GM18508 (cell line): Measurements from ENCODE around the gene PTPN9.
"Not testable (repeated sequence)": the region's sequence is repeated elsewhere in the genome, so short reads cannot be mapped to it uniquely, and the experiment has no call there.

ENCODE experiments used
- ATAC-seq: cut with Tn5 transposase; IDR thresholded peaks from one replicate; pipeline ENCODE4 v1.9.1; 2021; ENCODE audit warnings: moderate number of reproducible peaks; ENCODE audit not compliant: insufficient read depth, unreplicated experiment

Gene PTPN9

GRCh38 chr15:75533945-75534344 lies 45.2 kb downstream of the PTPN9 start:
- no peak for ATAC-seq

- ATAC-seq = no peak
Observed at GRCh38 chr15:75532413-75533250, 46.5 kb downstream of the PTPN9 start.

GRCh38 chr15:75531041-75531450 lies 48.1 kb downstream of the PTPN9 start:
- ATAC-seq = no peak

DNA sequence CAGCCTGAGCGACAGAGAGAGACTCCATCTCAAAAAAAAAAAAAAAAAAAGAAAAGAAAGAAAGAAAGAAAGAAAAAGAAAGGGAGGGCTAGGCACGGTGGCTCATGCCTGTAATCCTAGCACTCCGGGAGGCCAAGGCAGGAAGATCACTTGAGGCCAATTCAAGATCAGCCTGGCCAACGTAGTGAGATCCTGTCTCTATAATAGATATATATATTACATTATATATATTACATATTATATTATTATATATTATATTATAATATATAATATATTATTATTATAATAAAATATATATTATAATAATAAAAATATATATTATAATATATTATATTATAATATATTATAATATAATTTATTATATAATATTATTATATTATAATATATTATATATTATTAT lies 48.9 kb downstream of the PTPN9 start:
- no peak for ATAC-seq

GRCh38 chr15:75525756-75526155 lies 53.4 kb downstream of the PTPN9 start:
- not testable (repeated sequence) for ATAC-seq

- no peak for ATAC-seq
Observed at GRCh38 chr15:75523011-75523410, 56.1 kb downstream of the PTPN9 start.

DNA sequence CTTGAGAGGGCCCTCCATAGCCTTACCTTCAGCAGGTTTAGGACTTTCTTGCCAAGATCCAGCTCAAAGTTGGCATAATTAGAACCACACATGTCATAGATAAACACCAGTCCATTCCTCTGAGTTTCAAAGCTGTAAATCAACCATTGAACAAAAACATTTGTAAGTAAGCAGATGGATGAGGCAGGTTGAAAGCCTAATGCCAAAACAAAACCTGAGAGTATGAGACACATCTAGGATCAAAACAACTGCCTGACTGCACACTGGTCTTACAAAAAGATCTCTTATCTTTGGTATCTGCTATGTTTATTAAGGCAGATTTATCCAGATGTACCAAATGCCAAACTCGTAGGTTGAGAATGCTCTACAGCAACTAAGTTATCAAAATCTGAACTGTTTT lies 61.9 kb downstream of the PTPN9 start:
- no peak for ATAC-seq

DNA sequence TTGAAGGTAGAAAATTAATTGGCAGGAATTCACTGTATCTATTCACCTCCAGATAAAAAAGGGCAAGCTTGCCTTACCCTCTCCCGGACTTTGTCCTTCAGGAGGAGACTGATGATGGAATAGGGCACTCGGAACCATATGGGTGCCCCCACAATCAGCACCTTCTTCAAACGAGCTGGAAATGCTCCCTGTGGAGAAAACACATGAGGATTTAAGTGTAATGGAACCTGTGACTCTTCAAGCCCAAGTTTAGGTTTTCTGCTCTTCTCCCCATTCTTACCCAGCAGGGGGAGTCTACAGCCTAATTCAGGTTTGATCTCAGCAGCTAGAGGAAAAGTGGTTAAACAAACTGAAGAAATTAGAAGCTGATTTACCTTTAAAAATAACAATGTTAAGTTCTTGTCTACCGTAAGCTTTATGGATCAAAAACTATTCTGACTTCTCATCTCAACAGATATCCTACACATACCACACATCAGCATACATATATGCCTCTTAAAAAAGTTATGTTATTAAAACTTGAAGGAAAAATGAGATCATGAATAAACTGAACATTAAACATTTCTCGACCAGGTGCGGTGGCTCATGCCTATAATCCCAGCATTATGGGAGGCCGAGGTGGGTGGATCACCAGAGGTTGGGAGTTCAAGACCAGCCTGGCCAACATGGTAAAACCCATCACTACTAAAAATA lies 70.1 kb downstream of the PTPN9 start:
- no peak for ATAC-seq

GRCh38 chr15:75502360-75502759 lies 76.8 kb downstream of the PTPN9 start:
- ATAC-seq = no peak

- no peak for ATAC-seq
Observed at GRCh38 chr15:75493732-75494131, 85.4 kb downstream of the PTPN9 start.

DNA sequence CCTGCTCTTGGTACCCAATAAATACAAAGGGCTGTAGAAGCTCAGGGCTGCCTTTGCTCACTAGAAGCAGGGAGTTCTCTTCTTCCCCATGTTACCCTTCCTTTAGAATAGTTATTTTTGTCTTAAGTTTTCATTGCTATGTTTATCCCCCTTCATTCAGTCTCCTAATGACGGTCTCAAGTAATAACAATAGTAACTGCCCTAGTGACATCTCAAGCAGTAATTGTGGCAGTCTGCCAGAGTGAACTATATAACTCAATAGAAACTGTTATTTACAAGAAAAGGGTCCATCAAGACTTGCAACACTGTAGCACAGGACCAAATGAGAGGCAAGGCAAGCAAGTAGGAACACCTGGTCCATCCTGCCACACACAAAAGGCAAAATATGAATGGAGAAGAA lies 95.2 kb downstream of the PTPN9 start:
- no peak for ATAC-seq

GRCh38 chr15:75483556-75483955 lies 95.6 kb downstream of the PTPN9 start:
- not testable (repeated sequence) for ATAC-seq

DNA sequence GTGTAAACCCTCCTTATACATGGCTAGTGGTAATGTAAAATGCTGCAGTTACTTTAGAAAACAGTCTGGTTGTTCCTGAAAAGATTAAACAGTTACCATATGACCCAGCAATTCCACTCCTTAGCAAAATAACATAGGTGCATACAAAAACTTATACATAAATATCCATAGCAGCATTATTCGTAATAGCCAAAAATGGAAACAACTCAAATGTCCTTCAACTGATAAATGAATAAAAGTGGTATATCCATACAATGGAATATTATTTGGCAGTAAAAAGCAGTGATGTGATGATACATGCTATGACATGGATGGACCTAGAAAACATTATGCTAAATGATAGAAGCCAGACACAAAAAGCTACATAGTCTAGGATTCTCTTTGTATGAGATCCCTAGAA lies 96.0 kb downstream of the PTPN9 start:
- no peak for ATAC-seq

DNA sequence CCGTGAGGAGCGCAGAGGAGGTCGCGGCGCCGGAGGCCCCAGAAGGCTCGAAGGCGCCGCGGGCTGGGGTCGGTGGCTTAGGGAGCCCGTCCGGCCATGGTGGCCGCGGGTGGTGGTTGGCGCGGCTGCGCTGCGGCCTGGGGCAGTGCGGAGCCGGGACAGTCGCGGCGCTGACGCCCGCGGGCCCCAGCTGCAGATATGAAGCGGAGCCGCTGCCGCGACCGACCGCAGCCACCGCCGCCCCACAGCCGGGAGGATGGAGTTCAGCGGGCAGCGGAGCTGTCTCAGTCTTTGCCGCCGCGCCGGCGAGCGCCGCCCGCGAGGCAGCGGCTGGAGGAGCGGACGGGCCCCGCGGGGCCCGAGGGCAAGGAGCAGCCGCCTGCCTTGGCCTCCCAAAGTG lies 98.7 kb downstream of the PTPN9 start:
- not testable (repeated sequence) for ATAC-seq

DNA sequence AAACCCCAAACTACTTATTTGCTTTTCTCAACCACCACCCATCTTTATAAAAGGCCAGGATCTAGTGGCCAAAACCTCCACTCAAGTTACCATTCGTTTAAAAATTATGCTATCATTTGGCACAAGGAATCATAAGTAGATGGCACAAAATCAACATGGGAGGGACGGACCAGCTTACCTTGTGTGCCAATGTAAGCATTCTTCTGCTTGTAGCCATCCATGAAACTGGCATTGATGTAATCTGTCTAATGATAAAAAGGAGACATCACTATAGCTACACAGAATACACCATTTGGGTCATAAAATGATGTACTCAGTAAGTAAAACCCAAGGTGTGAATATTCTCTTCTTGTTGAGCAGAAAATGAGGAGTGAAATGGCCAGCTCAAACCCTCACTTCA lies 99.4 kb downstream of the PTPN9 start:
- no peak for ATAC-seq

- not testable (repeated sequence) for ATAC-seq
Observed at GRCh38 chr15:75477094-75477493, 102.0 kb downstream of the PTPN9 start.

- ATAC-seq = no peak
Observed at GRCh38 chr15:75468913-75469598, 110.1 kb downstream of the PTPN9 start.

DNA sequence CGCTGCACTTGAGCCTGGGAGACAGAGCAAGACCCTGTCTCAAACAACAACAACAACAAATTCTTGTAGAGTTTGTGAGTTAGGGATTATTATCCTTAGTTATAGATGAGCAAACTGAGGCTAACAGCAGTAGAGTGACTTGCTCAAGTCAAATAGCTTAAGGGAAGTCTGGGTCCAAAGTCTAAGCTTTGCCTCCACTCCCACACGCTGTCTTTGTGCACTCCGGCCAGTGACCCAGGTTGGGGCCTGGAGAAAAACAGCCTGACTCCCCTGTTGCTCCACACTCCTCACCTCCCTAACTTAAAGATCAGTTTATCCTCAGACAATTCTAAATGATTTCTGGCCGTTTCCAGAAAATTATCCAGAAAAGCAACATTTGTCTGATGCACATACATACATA lies 118.5 kb downstream of the PTPN9 start:
- no peak for ATAC-seq

DNA sequence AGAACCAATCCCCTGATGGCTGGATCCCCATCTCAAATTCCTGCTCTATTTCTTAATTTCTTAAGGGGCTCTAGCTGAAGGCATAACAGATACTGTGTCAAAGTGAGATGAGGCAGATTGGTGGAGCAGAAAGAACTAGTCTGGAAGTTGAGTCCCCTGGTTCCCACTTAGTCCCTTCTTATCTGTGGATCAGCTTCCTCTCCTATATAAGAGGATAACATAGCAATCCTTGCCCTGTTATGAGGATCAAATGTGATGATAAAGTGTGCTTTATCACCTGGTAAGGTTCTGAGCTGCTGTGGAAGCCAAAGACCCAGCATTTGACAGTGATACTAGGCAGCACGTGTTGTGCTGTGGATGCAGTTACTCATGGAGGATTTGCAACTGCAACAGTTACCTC lies 119.5 kb downstream of the PTPN9 start:
- ATAC-seq = no peak

DNA sequence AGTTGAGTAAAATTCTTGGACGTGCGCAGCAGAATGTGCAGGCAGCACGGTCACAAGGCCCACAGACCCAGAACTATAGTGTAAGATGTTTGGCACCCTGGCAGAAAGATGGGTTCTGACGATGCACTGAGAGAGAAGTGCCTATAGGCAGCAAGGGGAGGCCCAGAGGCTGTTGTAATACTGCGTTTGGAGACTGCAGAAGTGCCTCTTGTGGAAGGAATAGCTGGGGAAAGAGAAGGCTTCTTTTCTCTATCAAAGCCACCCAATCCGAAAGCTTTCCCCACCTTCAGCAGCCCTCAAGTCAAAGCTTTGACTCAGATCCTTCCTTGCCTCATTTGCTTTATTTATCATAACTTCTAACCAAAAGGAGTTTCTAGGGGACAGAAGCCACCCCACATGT lies 122.4 kb downstream of the PTPN9 start:
- ATAC-seq = no peak

DNA sequence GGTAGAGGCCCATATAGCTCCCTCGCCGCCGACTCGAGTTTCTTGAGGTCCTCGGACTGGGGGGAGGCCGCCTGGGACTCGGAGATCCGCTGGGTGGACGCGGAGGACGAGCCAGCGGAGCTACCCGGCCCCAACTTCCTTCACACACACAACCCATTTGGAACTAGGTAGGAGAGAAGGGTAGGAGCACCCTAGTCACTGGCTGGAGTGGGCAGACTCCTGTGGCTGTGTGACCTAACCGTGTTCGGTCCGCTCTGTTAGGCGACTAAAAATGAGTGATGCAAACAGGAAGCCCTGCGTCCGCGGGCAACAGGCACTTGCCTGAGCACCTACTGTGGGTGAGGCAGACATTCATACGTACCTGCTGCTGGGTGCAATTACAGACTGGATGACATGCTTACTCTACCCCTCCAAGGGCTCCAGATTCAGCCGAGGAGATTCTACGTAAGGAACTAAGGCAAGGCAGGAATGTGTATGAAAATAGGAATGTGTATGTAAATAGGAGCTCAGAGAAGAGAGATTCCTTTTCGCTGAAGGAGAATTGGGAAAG lies 123.1 kb downstream of the PTPN9 start:
- no peak for ATAC-seq
